A673 (cell line): ENCODE measurements around the gene BCL7A. TPM values are rescaled to one million over a fixed set of nuclear protein-coding genes. Genes with fewer than 3 reads are reported as not detected.

ENCODE experiments used
- BruUV-seq: library from RNA; stranded (reverse); fragments of 400-500 nt; replicated peaks from 2 replicates; lab custom pipeline; 2021; lab: Mats Ljungman, UMichigan
- CTCF ChIA-PET: fragments of 300-600 bp; sonication (Branson Sonifier 250); formaldehyde crosslinking; loops from one replicate; lab custom pipeline; 2022; ENCODE audit warnings: antibody characterized with exemption; lab: Charles Lee
- POLR2A ChIA-PET: fragments of 300-600 bp; sonication (Branson Sonifier 250); formaldehyde crosslinking; loops from one replicate; lab custom pipeline; 2022; ENCODE audit warnings: antibody characterized with exemption; ENCODE audit not compliant: low non-redundant PET; lab: Charles Lee
- DNase-seq: peaks from one replicate; pipeline ENCODE4 v3.0.0-alpha.2; 2015; ENCODE audit warnings: low spot score
- H3K27ac ChIP-seq: fragments of 200-600 bp; sonication (generic); 2 replicates; pipeline ENCODE4 v1.5.1; 2016; ENCODE audit warnings: mixed run types, low read depth, mild to moderate bottlenecking, mixed read lengths, antibody characterized with exemption, low read length; ENCODE audit not compliant: poor library complexity, severe bottlenecking
- H3K27me3 ChIP-seq: fragments of 200-600 bp; sonication (generic); replicated peaks from 2 replicates; pipeline ENCODE4 v1.6.1; 2017; ENCODE audit warnings: mixed run types, low read depth, mild to moderate bottlenecking, mixed read lengths, antibody characterized with exemption, low read length; ENCODE audit not compliant: insufficient read depth, poor library complexity
- H3K36me3 ChIP-seq: fragments of 200-600 bp; sonication (generic); 2 replicates; pipeline ENCODE4 v1.6.1; 2016; ENCODE audit warnings: mixed run types, mild to moderate bottlenecking, mixed read lengths, antibody characterized with exemption, low read length; ENCODE audit not compliant: insufficient read depth, poor library complexity, severe bottlenecking
- H3K4me1 ChIP-seq: fragments of 200-600 bp; sonication (generic); 2 replicates; pipeline ENCODE4 v1.6.1; 2017; ENCODE audit warnings: mixed run types, mild to moderate bottlenecking, mixed read lengths, antibody characterized with exemption, low read length; ENCODE audit not compliant: insufficient read depth, poor library complexity, severe bottlenecking
- H3K4me3 ChIP-seq: fragments of 200-600 bp; sonication (generic); 2 replicates; pipeline ENCODE4 v1.5.1; 2016; ENCODE audit warnings: low read depth, mixed run types, mild to moderate bottlenecking, mixed read lengths, low read length; ENCODE audit not compliant: poor library complexity, severe bottlenecking
- H3K9me3 ChIP-seq: fragments of 200-600 bp; sonication (generic); 2 replicates; pipeline ENCODE4 v1.6.1; 2016; ENCODE audit warnings: mixed run types, low read depth, mild to moderate bottlenecking, mixed read lengths, antibody characterized with exemption, low read length; ENCODE audit not compliant: poor library complexity, severe bottlenecking
- CTCF ChIP-seq: fragments of 300-800, 200-600 bp; sonication (generic); conservative IDR thresholded peaks from 2 replicates; pipeline ENCODE4 v1.5.1; 2017; ENCODE audit warnings: low read depth, mild to moderate bottlenecking, antibody characterized with exemption, low read length, moderate library complexity, mixed read lengths
- EZH2 ChIP-seq: fragments of 200-600 bp; sonication (generic); IDR thresholded peaks from 2 replicates; pipeline ENCODE4 v1.6.1; 2017; ENCODE audit warnings: borderline replicate concordance, low read depth, mild to moderate bottlenecking, mixed read lengths, antibody characterized with exemption, low read length; ENCODE audit not compliant: poor library complexity, severe bottlenecking
- intact Hi-C: fragments of 100-400 bp; cut with micrococcal nuclease; formaldehyde crosslinking; loops from one replicate; pipeline ENCODE4 v1.10.0; 2022; ENCODE audit not compliant: unreplicated experiment
- total RNA-seq: library from RNA; stranded (reverse); gene quantifications from 2 replicates; pipeline ENCODE4 v1.2.3, GENCODE V29; 2021

BCL7A gene
- total RNA-seq, 1 experiment from 2014 or later, result 40.7 TPM

DNA sequence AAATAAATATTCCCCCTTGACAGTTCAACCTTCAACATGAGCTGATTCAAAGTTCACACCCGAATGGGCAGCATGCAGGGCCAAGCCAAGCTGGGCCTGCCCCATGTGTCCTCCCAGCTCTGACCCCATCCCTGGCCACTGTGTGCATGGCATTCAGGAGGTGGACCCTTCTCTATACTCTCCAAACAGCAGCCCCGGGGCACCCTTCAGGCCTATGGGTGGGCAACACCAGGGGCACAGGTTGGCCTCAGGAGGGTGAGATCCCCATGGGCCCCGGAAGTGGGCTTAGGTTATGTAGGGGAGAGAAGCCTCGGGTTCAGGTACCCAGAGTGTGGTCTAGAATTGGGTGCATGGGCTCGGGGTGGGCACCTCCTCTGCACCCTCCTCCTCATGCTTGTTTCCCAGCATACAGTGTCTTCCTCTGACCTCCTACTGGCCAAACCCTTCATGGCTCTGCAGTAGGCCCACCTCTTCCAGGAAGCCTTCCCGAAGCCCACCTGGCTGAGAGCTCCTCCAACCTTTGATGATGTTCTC lies 31.5 kb upstream of the BCL7A start:
- Histone ChIP-seq H3K4me1 (no peaks in the 10 kb centered on the region), H3K4me3 (no peak overlapping the region), H3K27ac (no peak overlapping the region), H3K36me3 (no peaks in the 10 kb centered on the region), H3K9me3 (no peaks in the 10 kb centered on the region), H3K27me3 (no peaks in the 10 kb centered on the region)
- intact Hi-C loops, result no loop called here
- ChIA-PET CTCF (no interaction called here), POLR2A (no interaction called here)
- TF ChIP-seq CTCF (no peak), EZH2 (no peak)
- DNase-seq, result no peak
- no TSS peak for BruUV-seq

DNA sequence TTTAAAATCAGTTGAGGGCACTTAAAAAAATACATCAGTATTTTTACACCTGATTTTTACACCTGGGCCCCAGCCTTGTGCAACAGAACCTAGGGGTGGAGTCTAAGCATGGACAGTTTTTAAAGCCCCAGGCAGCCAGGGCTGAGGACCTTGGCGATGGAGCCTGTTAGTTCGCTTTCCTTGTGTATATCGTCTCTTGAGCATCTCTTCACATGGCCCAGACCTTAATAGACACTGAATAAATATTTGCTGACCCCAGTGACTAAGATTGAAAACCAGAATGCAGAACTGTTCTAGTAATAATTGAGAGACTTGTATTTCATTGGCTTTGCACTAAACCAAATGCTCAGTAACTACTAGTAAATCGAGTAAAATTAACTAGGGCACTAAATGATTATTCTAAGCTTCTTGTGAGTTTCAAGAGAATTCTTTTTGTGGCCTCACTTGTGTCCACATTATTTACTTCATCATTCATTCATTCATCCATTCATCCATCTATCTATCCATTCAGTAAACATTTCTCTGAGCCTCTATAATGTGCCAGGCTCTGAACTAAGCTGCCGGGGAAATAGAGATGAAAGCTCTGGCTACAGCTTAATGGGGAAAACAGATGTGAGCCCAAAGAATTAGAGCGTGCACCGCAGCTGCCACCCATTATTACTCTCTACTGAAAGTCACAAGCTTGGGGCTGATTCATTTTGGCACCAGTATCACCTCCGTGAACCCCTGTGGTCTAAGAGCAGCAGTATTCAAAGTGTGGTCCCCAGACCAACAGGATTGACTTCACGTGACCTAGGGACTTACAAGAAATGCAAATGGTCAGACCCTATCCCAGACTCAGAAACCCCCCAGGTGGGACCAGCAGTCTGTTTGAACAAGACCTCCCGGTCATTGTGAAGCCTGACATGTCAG lies 30.7 kb upstream of the BCL7A start:
- no peak for DNase-seq
- CTCF ChIA-PET, result no interaction called here
- POLR2A ChIA-PET, result no interaction called here
- no peak for TF ChIP-seq EZH2
- TF ChIP-seq CTCF, result no peak
- H3K27me3 ChIP-seq, result no peaks in the 10 kb centered on the region
- H3K36me3 ChIP-seq, result no peaks in the 10 kb centered on the region
- no peak overlapping the region for H3K27ac ChIP-seq
- no peak overlapping the region for H3K4me3 ChIP-seq
- no peaks in the 10 kb centered on the region for H3K9me3 ChIP-seq
- BruUV-seq, result no TSS peak
- H3K4me1 ChIP-seq, result no peaks in the 10 kb centered on the region
- intact Hi-C loops, result no loop called here

DNA sequence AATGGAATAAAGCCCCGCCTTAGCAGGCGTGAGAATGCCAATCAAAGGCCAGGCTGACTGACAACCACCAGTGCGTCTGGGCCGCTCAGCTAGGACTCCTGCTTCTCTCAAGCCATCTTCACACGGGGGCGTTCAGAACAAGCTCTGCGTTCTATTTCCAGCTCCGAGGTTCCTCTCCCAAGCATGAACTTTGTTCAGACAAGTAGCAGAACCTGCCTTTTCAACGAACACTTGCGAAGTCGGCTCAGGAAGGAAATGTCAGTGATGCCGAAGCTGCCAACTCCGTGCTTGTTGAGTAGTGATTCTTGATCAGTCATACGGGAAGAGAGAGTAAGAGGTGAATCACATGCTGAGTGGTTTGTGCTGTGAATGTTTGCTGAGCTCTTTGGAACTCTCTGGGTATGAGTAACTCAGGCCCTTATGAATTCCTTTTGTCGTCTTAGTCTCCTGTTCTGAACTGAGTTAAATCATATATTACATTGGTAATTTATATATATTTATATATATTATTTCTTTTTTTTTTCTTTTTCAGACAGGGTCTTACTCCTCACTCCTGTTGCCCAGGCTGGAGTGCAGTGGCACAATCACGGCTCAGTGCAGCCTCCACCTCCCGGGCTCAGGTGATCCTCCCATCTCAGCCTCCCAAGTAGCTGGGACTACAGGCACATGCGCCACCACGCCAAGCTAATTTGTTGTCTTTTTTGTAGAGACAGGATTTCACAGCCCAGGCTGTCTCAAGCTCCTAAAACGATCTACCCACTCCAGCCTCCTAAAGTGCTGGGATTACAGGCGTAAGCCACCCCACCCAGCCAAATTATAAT lies 29.4 kb upstream of the BCL7A start:
- Histone ChIP-seq H3K36me3 (no peaks in the 10 kb centered on the region), H3K4me1 (no peaks in the 10 kb centered on the region), H3K9me3 (no peaks in the 10 kb centered on the region), H3K27me3 (no peaks in the 10 kb centered on the region), H3K4me3 (no peak overlapping the region), H3K27ac (no peak overlapping the region)
- ChIA-PET POLR2A (interaction anchor here (0.5 kb wide), 1 partner anchor 13 kb away, joined by 6 read pairs; no protein-coding TSS in a partner anchor), CTCF (no interaction called here)
- intact Hi-C loops, result no loop called here
- no peak for DNase-seq
- TF ChIP-seq CTCF (no peak), EZH2 (no peak)
- BruUV-seq, result no TSS peak
